Fibroblast of the aortic adventitia (primary cell): ENCODE results near the gene MYBPC3. TPM values are rescaled to one million over a fixed set of nuclear protein-coding genes. Genes with fewer than 3 reads are reported as not detected.

Experiments used
- DNase-seq: peaks from one replicate; pipeline ENCODE4 v3.0.0-alpha.2; 2010; ENCODE audit warnings: low read depth
- H3K4me3 ChIP-seq: 2 replicates; pipeline ENCODE4 v1.5.1; 2011; ENCODE audit warnings: low read depth, mild to moderate bottlenecking, control low read depth, low read length, moderate library complexity
- total RNA-seq: library from RNA; depleted of rRNA; stranded (reverse); fragments of >200 nt; gene quantifications from 2 replicates; pipeline ENCODE4 v1.2.3, GENCODE V29; 2012; ENCODE audit warnings: low replicate concordance
- TF ChIP-seq, protein P1 (sequence below): IDR thresholded peaks from 2 replicates; pipeline ENCODE4 v1.5.1; 2011; ENCODE audit warnings: mild to moderate bottlenecking, low read length, control low read depth, inconsistent platforms; ENCODE audit not compliant: insufficient read depth

MYBPC3 gene
- total RNA-seq, 1 donor, result not detected

DNA sequence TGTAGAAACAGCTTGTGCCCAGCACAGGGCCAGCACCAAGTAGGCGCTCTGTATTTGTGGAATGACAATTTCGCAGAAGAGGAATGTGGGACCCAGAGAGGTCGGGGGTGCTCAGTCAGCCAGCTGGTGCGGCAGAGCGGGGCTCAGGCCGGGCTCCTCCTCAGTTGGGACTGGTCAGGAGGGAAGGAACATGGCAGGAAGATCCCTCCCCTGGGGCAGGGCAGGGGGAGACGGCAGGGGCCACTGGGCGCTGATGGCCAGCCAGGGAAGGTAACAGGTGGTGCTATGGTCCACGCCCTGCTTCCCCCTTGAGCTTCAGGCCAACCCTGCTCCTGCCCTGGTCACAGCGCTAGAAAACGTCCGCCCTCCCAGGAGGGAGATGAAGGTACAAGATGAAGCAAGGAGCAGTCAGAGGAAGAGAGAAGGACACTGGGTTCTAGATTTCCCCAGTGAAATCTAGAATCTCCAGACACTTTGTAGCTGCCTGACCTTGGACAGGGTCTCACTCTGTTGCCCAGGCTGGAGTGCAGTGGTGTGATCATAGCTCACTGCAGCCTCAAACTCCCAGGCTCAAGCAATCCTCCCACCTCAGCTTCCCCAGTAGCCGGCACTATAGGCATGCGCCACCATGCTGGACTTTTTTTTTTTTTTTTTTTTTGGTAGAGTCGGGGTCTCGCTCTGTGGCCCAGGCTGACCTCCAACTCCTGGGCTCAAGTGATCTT lies 39.4 kb upstream of the MYBPC3 start:
- no peak overlapping the region for H3K4me3 ChIP-seq
- TF ChIP-seq, protein P1, sequence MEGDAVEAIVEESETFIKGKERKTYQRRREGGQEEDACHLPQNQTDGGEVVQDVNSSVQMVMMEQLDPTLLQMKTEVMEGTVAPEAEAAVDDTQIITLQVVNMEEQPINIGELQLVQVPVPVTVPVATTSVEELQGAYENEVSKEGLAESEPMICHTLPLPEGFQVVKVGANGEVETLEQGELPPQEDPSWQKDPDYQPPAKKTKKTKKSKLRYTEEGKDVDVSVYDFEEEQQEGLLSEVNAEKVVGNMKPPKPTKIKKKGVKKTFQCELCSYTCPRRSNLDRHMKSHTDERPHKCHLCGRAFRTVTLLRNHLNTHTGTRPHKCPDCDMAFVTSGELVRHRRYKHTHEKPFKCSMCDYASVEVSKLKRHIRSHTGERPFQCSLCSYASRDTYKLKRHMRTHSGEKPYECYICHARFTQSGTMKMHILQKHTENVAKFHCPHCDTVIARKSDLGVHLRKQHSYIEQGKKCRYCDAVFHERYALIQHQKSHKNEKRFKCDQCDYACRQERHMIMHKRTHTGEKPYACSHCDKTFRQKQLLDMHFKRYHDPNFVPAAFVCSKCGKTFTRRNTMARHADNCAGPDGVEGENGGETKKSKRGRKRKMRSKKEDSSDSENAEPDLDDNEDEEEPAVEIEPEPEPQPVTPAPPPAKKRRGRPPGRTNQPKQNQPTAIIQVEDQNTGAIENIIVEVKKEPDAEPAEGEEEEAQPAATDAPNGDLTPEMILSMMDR, result no peak
- no peak for DNase-seq

DNA sequence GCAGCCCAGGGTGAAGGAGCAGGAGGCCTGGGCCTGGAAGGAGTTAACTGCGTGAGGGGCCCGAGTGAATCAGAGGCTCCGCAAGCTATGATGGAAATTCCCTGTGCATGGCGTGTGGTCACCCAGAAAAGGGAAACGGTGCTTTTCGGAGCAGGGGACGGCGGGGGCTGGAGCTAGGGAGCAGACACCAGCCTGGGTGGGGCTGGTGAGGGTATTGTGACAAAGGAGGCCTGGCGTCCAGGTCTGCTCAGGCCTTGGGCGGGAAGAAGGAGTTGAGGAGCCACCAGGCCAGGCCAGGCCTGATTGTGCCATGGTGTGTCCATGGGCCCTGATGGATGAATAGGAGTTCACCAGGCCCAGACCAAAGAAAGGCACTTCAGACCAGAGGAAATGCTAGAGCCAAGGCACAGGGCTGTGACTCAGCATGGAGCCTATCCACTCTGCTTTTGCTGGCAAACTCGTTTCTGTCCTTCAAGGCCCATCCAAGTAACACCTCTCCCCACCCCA lies 38.6 kb upstream of the MYBPC3 start:
- H3K4me3 ChIP-seq, result no peak overlapping the region
- no peak for DNase-seq
- TF ChIP-seq, protein P1, result no peak

DNA sequence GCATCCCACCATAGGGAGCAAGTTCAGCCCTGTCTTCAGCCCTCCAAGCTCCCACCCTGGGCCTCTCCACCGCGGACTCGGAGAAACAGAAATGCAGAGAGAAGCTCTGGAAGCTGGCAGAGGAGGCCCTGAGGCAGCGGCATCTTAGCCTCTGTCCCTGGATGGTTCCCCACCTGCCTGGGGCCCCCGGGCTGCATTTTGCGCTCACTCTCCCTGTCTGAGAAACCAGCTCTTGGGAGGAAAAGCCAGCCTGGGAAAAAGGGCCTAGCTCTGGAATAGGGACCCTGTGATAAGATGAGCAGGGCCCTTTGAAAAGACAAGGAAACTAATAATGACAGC lies 37.9 kb upstream of the MYBPC3 start:
- TF ChIP-seq, protein P1, result no peak
- no peak for DNase-seq
- H3K4me3 ChIP-seq, result no peak overlapping the region

DNA sequence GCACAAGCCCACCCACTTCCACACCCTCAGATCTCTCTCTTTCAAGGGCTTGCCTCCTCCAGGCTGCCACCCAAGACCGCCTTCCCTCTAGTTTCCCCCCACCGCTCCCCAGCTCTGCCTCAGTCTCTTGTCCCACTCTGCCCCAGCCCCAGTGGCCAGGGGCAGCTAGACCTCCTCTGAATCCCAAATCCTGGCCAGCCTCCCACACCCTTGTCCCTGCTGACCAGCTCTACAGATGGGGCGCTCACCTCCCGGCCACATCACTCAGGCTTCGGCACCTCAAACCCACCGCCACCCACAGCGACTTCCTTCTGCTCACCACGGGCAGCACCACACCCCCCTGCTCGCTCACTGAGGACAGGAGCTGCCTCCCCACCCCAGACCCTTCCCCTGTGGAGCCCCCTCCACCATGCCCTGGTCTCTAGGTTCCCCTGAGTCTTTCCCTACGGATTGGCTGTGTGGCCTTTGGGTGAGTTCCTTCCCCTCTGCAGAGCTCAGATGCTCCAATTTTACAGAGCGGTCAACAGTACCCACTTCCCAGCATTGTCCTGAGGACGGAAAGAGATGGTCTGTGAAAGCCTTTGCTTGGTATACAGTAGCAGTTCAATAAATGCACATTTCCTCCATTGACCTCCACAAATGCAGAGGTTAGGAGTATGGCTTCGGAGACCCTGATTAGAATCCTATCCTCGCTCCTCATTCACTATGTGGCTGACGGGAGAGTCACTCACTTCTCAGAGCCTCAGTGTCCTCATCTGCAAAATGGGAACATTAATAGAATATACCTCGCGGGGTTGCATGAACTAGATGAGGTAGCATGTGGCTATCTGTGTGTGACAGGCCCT lies 37.3 kb upstream of the MYBPC3 start:
- TF ChIP-seq, protein P1, result no peak
- no peak for DNase-seq
- no peak overlapping the region for H3K4me3 ChIP-seq

DNA sequence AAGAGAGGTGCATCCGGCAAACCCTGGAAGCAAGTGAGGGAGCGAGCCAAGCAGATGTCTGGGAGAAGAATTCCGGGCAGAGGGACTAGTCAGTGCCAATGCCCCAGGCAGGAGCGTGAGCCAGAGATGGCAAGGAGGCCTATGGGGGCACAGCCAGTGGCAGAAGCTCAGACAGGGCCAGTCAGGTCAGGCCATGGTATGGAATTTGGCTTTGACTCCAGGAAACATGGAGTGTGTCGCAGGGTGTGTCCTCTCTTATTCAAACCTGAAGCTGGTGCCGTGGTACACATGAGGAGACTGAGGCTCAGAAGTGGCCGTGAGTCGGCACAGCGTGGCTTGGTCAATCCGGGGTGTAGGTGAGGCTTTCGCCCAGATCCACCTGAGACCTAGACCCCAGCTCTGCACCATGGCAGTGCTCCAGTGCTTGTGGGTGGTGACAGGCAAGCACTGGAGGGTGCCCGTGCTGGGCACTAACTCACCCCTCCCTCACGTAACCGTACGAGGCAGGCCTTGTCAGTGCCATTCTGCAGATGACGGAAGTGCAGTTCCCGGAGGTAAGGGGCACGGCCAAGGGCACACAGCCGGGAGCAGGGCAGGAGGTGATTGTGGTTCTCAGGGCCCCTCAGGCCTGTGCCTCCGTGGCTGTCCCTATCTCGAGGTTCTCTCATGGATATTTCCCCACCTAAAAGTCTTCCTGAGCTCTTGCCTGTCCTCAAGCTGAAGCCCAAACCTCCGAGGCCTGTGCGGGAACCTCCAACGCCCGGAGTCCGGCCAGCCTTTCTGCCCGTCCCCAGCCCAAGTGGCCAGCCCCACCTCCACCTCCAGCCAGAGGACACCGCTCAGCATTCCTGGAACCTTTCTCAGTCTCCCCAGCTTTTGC lies 36.4 kb upstream of the MYBPC3 start:
- H3K4me3 ChIP-seq, result no peak overlapping the region
- no peak for DNase-seq
- TF ChIP-seq, protein P1, result no peak

DNA sequence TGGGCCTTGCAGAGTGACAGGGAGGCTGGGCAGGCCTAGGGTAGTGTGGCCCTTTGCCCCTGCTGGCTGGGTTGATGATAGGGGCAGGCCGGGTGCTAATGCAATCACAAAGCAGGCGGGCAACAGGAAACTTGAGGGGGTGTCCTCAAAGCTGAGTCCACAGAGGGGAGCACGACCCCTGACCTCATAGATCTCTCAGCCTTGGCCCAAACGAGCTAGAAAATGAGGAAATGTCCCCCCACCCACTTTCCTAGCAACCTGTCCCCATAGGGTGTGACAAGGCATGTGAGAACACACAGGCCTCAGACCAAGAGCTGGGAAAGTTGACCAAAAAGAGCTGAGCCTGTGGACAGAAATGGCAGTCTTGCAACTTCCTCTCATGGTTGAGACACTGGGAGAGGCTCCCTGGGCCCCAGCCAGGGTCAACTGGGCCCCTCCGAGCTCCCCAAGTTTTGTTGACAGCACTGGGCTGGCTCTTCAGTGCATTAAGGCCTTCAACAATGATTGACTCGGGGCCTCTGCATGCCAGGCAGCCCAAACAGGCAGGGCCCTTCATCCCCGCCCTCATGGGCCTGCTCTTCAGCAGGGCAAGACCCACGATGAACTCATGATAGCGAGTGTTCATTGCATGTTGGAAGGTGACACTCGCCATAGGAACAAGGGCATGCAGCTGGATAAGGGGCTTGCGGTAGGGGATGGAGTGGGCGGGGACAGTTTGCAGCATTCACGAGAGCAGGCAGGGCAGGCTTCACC lies 35.6 kb upstream of the MYBPC3 start:
- H3K4me3 ChIP-seq, result no peak overlapping the region
- TF ChIP-seq, protein P1, result no peak

More for the DNA sequence above, 35.6 kb upstream of the MYBPC3 start:
- DNase-seq, result no peak
